HepG2 (cell line): ENCODE data around the gene LAMA1.

Experiments
- ASH2L ChIP-seq: fragments of 300-600, 200-600 bp; sonication (generic); IDR thresholded peaks from 2 replicates; pipeline ENCODE4 v1.7.0; 2017; ENCODE audit warnings: low read depth, mild to moderate bottlenecking, moderate library complexity, mixed read lengths, low read length; ENCODE audit not compliant: insufficient read length
- CAMTA2 ChIP-seq: sonication (generic); formaldehyde crosslinking; IDR thresholded peaks from 2 replicates; pipeline ENCODE4 v1.4.0; 2020; ENCODE audit warnings: mild to moderate bottlenecking, missing genetic modification reagents, borderline replicate concordance
- CCAR2 ChIP-seq: fragments of 200-400 bp; formaldehyde crosslinking; optimal IDR thresholded peaks from 2 replicates; pipeline ENCODE3; 2018; ENCODE audit warnings: low read depth, mild to moderate bottlenecking, low read length, moderate library complexity
- CTCF ChIP-seq: sonication (generic); formaldehyde crosslinking; IDR thresholded peaks from 2 replicates; pipeline ENCODE4 v1.5.0; 2020; ENCODE audit warnings: mild to moderate bottlenecking, missing genetic modification reagents, moderate library complexity
- EZH2 ChIP-seq: conservative IDR thresholded peaks from 2 replicates; pipeline ENCODE4 v1.6.1; 2012; ENCODE audit warnings: mild to moderate bottlenecking, low read depth, low read length, moderate library complexity
- FOSL2 ChIP-seq: sonication (generic); formaldehyde crosslinking; IDR thresholded peaks from 2 replicates; pipeline ENCODE4 v1.4.0; 2020; ENCODE audit warnings: missing genetic modification reagents
- GABPA ChIP-seq, 2 experiments: IDR thresholded peaks; 2 replicates each; pipeline ENCODE4 v1.6.1; 2011 to 2016; ENCODE audit warnings: low read depth in 2 of 2, low read length in 1 of 2, missing biosample characterization in 1 of 2, missing genetic modification characterization in 1 of 2
- KLF13 ChIP-seq: sonication (generic); formaldehyde crosslinking; IDR thresholded peaks from 2 replicates; pipeline ENCODE4 v1.4.0; 2020; ENCODE audit warnings: mild to moderate bottlenecking, missing genetic modification reagents
- MIER3 ChIP-seq: IDR thresholded peaks from 2 replicates; pipeline ENCODE4 v1.6.1; 2016; ENCODE audit warnings: missing compliant biosample characterization, borderline replicate concordance
- RAD21 ChIP-seq: fragments of 450-650 bp; formaldehyde crosslinking; IDR thresholded peaks from 2 replicates; pipeline ENCODE4 v1.5.0; 2020; ENCODE audit warnings: mild to moderate bottlenecking
- RNF219 ChIP-seq: sonication (generic); formaldehyde crosslinking; IDR thresholded peaks from 2 replicates; pipeline ENCODE4 v1.5.0; 2020; ENCODE audit warnings: mild to moderate bottlenecking, missing genetic modification reagents
- TF ChIP-seq, protein P1 (sequence below): sonication (generic); formaldehyde crosslinking; IDR thresholded peaks from 2 replicates; pipeline ENCODE4 v1.4.0; 2020; ENCODE audit warnings: missing genetic modification reagents

- no peak for TF ChIP-seq ASH2L
- TF ChIP-seq RNF219 (CRISPR knock-in tag), result no peak
- TF ChIP-seq KLF13 (CRISPR knock-in tag), result no peak
- no peak for TF ChIP-seq MIER3 (CRISPR knock-in tag)
- TF ChIP-seq EZH2, result no peak
- TF ChIP-seq CCAR2, result no peak
- no peak for TF ChIP-seq CTCF (CRISPR knock-in tag)
- TF ChIP-seq RAD21 (CRISPR knock-in tag), result no peak
- TF ChIP-seq FOSL2, result no peak
- TF ChIP-seq GABPA (IDR thresholded peaks at IDR 0.05; ENCODE audit: low read depth, low read length), result no peak
- TF ChIP-seq GABPA (CRISPR knock-in tag; IDR thresholded peaks at IDR 0.05; ENCODE audit: low read depth), result no peak
- TF ChIP-seq CAMTA2 (CRISPR knock-in tag), result no peak
- TF ChIP-seq, protein P1, sequence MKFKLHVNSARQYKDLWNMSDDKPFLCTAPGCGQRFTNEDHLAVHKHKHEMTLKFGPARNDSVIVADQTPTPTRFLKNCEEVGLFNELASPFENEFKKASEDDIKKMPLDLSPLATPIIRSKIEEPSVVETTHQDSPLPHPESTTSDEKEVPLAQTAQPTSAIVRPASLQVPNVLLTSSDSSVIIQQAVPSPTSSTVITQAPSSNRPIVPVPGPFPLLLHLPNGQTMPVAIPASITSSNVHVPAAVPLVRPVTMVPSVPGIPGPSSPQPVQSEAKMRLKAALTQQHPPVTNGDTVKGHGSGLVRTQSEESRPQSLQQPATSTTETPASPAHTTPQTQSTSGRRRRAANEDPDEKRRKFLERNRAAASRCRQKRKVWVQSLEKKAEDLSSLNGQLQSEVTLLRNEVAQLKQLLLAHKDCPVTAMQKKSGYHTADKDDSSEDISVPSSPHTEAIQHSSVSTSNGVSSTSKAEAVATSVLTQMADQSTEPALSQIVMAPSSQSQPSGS (CRISPR knock-in tag), result no peak
These were observed 89.0 kb downstream of the LAMA1 start for GRCh38 chr18:7028625-7029024.
